Common myeloid progenitor, CD34-positive (primary cell): ENCODE results near the gene FBXL7. TPM values are rescaled to one million over a fixed set of nuclear protein-coding genes. Genes with fewer than 3 reads are reported as not detected.

Source experiments
- CTCF ChIA-PET: fragments of 350-600 bp; sonication (Branson Sonifier 250); formaldehyde crosslinking; loops from one replicate; lab custom pipeline; 2021; ENCODE audit warnings: antibody characterized with exemption; lab: Charles Lee
- POLR2A ChIA-PET: fragments of 350-600 bp; sonication (Branson Sonifier 250); formaldehyde crosslinking; loops from one replicate; lab custom pipeline; 2021; ENCODE audit warnings: antibody characterized with exemption; lab: Charles Lee
- DNase-seq, 3 donors: peaks; one replicate each; pipeline versions ENCODE4 v3.0.0 to v3.0.0-alpha.2; 2013
- H3K27ac ChIP-seq, 2 experiments: 1 replicate in 1 of 2; 2 replicates in 1 of 2; pipeline ENCODE4 v1.7.0; 2013; ENCODE audit warnings: inconsistent platforms in 2 of 2, low read length in 2 of 2, mild to moderate bottlenecking in 2 of 2, low read depth in 1 of 2, moderate library complexity in 1 of 2; ENCODE audit not compliant: severe bottlenecking in 2 of 2, insufficient read depth in 1 of 2, poor library complexity in 1 of 2
- H3K27me3 ChIP-seq, 5 experiments: replicated peaks in 2 of 5; 1 replicate in 3 of 5; 2 replicates in 2 of 5; pipeline versions ENCODE4 v1.6.1 to v1.7.0; 2013; ENCODE audit warnings: low read length in 4 of 5, mild to moderate bottlenecking in 2 of 5, moderate library complexity in 2 of 5, inconsistent platforms in 1 of 5; ENCODE audit not compliant: insufficient read depth in 5 of 5, control insufficient read depth in 4 of 5
- H3K36me3 ChIP-seq, 4 experiments: 1 replicate in 2 of 4; 2 replicates in 2 of 4; pipeline versions ENCODE4 v1.6.1 to v1.7.0; 2013; ENCODE audit warnings: low read length in 3 of 4, control low read depth in 1 of 4, mild to moderate bottlenecking in 1 of 4; ENCODE audit not compliant: control insufficient read depth in 4 of 4, insufficient read depth in 4 of 4
- H3K4me1 ChIP-seq, 4 experiments: 1 replicate in 3 of 4; 2 replicates in 1 of 4; pipeline versions ENCODE4 v1.6.1 to v1.7.1; 2013; ENCODE audit warnings: low read length in 3 of 4, mild to moderate bottlenecking in 3 of 4, control low read depth in 1 of 4, inconsistent platforms in 1 of 4, moderate library complexity in 1 of 4; ENCODE audit not compliant: control insufficient read depth in 4 of 4, insufficient read depth in 4 of 4; ENCODE audit errors: control extremely low read depth in 1 of 4
- H3K4me3 ChIP-seq, 7 experiments: 1 replicate in 4 of 7; 2 replicates in 3 of 7; pipeline versions ENCODE4 v1.5.1 to v1.7.0; 2013; ENCODE audit warnings: mild to moderate bottlenecking in 7 of 7, low read length in 6 of 7, moderate library complexity in 6 of 7, inconsistent platforms in 2 of 7, low read depth in 2 of 7, control low read depth in 1 of 7; ENCODE audit not compliant: insufficient read depth in 4 of 7, control insufficient read depth in 1 of 7; ENCODE audit errors: extremely low read depth in 1 of 7
- H3K9me3 ChIP-seq, 5 experiments: 1 replicate in 4 of 5; 2 replicates in 1 of 5; pipeline versions ENCODE4 v1.6.1 to v1.7.1; 2013; ENCODE audit warnings: low read length in 4 of 5, mild to moderate bottlenecking in 2 of 5, inconsistent platforms in 1 of 5, low read depth in 1 of 5, moderate library complexity in 1 of 5; ENCODE audit not compliant: control insufficient read depth in 4 of 5, insufficient read depth in 2 of 5; ENCODE audit errors: control extremely low read depth in 1 of 5
- WGBS: methylation state at CpG from one replicate; pipeline ENCODE4 v1.1.5; 2013; ENCODE audit not compliant: insufficient coverage; 5-methylcytosine and 5-hydroxymethylcytosine counted together
- polyA plus RNA-seq: library from polyadenylated mRNA; unstranded; fragments of 120-200 nt; gene quantifications from one replicate; pipeline ENCODE4 v1.2.1, GENCODE V29; 2013

The FBXL7 gene
- polyA plus RNA-seq = not detected

- POLR2A ChIA-PET = no interaction called here
- no peak within 1 kb of the TSS for H3K27ac ChIP-seq
- H3K9me3 ChIP-seq = no peaks in the 10 kb centered on the region
- peak in 2 of 3 donors; percentile 5 to 6 for DNase-seq
- H3K27me3 ChIP-seq = peaks cover 10 to 52% (median 21%) of the 10 kb centered on the region in 5 experiments
- H3K4me1 ChIP-seq = peaks cover 0 to 8% (median 2%) of the 10 kb centered on the region in 4 experiments
- H3K4me3 ChIP-seq = peak within 1 kb of the TSS in 4 of 7 experiments; percentile 4 to 57 (median 34)
- 3% methylated on average over 36 of the region's 60 CpGs for WGBS
- CTCF ChIA-PET = no interaction called here
- no peaks in the 10 kb centered on the region for H3K36me3 ChIP-seq
Measured at GRCh38 chr5:15499528-15500324, at the start of gene FBXL7. Gene FBXL7, plus strand, starts transcription at chr5:15500180.

GRCh38 chr5:15450473-15450872, 49.5 kb upstream of the FBXL7 start:
- no peaks in the 10 kb centered on the region for H3K27me3 ChIP-seq
- no peaks in the 10 kb centered on the region for H3K4me1 ChIP-seq
- DNase-seq = no peak
- no peak overlapping the region for H3K27ac ChIP-seq
- H3K4me3 ChIP-seq = no peak overlapping the region
- WGBS = 94% methylated on average over 3 of the region's 11 CpGs
- H3K9me3 ChIP-seq = no peaks in the 10 kb centered on the region
- H3K36me3 ChIP-seq = no peaks in the 10 kb centered on the region
- ChIA-PET CTCF (interaction anchor here (1.5 kb wide), 1 partner anchor 11 kb away, joined by 4 read pairs; no protein-coding TSS in a partner anchor), POLR2A (no interaction called here)

DNA sequence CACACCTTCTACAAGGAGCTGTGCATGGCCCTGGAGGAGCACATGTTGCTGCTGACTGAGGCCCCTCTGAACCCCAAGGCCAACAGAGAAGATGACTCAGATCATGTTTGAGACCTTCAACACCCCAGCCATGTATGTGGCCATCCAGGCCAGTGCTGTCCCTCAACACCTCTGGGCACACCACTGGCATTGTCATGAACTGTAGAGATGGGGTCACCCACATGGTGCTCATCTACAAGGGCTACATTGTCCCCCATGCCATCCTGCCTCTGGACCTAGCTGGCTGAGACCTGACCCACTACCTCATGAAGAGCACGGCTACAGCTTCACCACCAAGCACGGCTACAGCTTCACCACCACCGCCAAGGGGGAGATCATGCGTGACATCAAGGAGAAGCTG, 49.0 kb upstream of the FBXL7 start:
- H3K36me3 ChIP-seq = no peaks in the 10 kb centered on the region
- CTCF ChIA-PET = interaction anchor here (1.5 kb wide), 1 partner anchor 11 kb away, joined by 4 read pairs; no protein-coding TSS in a partner anchor
- H3K4me3 ChIP-seq = no peak overlapping the region
- POLR2A ChIA-PET = no interaction called here
- no peak overlapping the region for H3K27ac ChIP-seq
- no peaks in the 10 kb centered on the region for H3K27me3 ChIP-seq
- no peak for DNase-seq
- no peaks in the 10 kb centered on the region for H3K9me3 ChIP-seq
- WGBS = 98% methylated on average over 4 of the region's 4 CpGs
- no peaks in the 10 kb centered on the region for H3K4me1 ChIP-seq

DNA sequence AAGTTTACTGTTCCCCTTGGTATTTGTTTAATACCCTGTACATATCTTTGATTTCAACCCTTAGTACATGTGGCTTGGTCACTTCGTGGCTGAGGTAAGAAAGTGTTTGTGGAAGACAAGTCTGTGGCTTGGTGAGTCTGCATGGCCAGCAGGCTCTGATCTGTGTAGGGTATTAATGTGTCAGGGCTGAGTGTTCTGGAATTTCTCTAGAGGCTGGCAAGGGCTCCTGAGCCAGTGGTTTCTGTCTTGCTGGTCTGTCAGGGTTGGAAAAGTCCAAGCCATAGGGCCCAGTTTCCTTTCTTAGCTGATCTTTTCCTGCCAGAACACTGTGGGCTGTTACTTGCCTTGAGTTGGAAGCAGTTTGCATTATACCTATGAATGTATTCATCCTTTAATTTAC, 48.0 kb upstream of the FBXL7 start:
- Histone ChIP-seq H3K9me3 (peaks cover 0 to 3% (median 0%) of the 10 kb centered on the region in 5 experiments), H3K36me3 (no peaks in the 10 kb centered on the region), H3K27me3 (no peaks in the 10 kb centered on the region), H3K4me3 (no peak overlapping the region), H3K27ac (no peak overlapping the region), H3K4me1 (no peaks in the 10 kb centered on the region)
- CTCF ChIA-PET = no interaction called here
- POLR2A ChIA-PET = no interaction called here
- WGBS = no CpG with 5 or more reads among the region's 1 CpG
- no peak for DNase-seq

GRCh38 chr5:15452781-15453180, 47.2 kb upstream of the FBXL7 start:
- no peak overlapping the region for H3K27ac ChIP-seq
- DNase-seq = no peak
- peaks cover 0 to 3% (median 0%) of the 10 kb centered on the region in 5 experiments for H3K9me3 ChIP-seq
- H3K36me3 ChIP-seq = no peaks in the 10 kb centered on the region
- H3K4me1 ChIP-seq = no peaks in the 10 kb centered on the region
- POLR2A ChIA-PET = no interaction called here
- 92% methylated on average over 1 of the region's 1 CpG for WGBS
- no peaks in the 10 kb centered on the region for H3K27me3 ChIP-seq
- no peak overlapping the region for H3K4me3 ChIP-seq
- CTCF ChIA-PET = no interaction called here

DNA sequence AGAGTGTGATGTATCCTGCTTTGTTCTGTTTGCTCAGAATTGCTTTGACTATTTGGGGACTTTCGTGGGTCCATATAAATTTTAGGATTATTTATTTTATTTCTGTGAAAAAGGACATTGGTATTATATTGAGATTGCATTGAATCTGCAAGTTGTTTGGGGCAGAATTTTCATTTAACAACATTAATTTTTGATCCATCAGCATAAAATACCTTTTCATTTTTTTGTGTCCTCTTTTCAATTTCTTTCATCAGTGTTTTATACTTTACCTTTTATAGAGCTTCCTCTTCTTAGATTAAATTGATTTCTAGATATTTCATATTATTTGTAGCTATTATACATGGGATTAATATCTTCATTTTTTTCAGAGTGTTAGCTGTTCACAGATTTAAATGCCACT, 40.8 kb upstream of the FBXL7 start:
- ChIA-PET POLR2A (no interaction called here), CTCF (no interaction called here)
- H3K4me1 ChIP-seq = no peaks in the 10 kb centered on the region
- no peak overlapping the region for H3K27ac ChIP-seq
- DNase-seq = no peak
- no CpG with 5 or more reads among the region's 1 CpG for WGBS
- H3K4me3 ChIP-seq = no peak overlapping the region
- no peaks in the 10 kb centered on the region for H3K36me3 ChIP-seq
- no peaks in the 10 kb centered on the region for H3K27me3 ChIP-seq
- H3K9me3 ChIP-seq = peaks cover 0 to 3% (median 1%) of the 10 kb centered on the region in 5 experiments

DNA sequence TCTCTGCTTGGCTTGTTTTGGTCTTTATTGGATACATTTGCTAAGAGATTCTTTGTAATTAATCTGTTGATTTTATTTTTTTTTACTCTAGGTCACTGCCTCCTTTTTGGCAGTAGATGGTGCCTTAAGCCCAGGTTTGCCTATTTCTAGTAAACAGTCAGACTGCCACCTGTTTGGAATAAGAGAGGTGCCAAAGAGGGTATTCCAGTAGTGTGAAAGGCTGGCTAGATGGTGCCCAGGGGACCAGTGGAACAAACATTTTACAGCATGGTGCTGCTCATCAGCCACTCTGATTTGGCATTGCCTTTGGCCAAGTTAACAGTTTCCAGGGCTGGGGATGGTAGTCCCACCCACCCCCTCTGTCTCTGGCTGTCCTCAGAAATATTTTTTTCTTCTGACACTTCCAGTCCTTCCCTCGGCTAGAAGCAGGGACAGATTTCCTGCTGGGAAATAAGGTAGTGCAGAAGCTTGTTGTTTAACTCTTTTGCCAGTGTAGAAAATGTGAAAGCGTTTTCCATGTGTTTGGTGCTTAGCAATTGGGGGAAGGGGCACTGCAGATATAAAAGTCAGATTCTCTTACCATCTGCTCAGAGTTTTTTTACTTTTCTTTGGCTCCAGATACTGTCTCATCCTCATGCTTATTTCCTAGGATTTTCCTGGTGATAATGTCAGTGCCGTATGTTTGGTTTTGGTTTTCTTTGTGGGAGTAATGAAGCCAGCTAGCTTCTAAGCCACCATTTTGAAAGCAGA, 36.6 kb upstream of the FBXL7 start:
- H3K27ac ChIP-seq = no peak overlapping the region
- no peaks in the 10 kb centered on the region for H3K27me3 ChIP-seq
- H3K9me3 ChIP-seq = peaks cover 0 to 1% (median 0%) of the 10 kb centered on the region in 5 experiments
- no peaks in the 10 kb centered on the region for H3K36me3 ChIP-seq
- POLR2A ChIA-PET = no interaction called here
- H3K4me1 ChIP-seq = no peaks in the 10 kb centered on the region
- CTCF ChIA-PET = no interaction called here
- no CpG with 5 or more reads among the region's 3 CpGs for WGBS
- DNase-seq = no peak
- no peak overlapping the region for H3K4me3 ChIP-seq
